K562 (cell line): Measurements from ENCODE around the gene PDE4D. TPM values are rescaled to one million over a fixed set of nuclear protein-coding genes. Genes with fewer than 3 reads are reported as not detected.

Experiments
- ATAC-seq: fragments of 200-7000 bp; cut with Tn5 transposase; 3 replicates; pipeline ENCODE4 v1.9.1; 2020; ENCODE audit warnings: moderate library complexity
- BruUV-seq: library from RNA; stranded (reverse); fragments of 400-500 nt; replicated peaks from 2 replicates; lab custom pipeline; 2021; lab: Mats Ljungman, UMichigan
- CTCF ChIA-PET: fragments of 300-600 bp; formaldehyde crosslinking; extraction: SDS; loops from one replicate; lab custom pipeline; 2021; ENCODE audit warnings: low intra/inter-chr PET ratio; lab: Yijun Ruan, JAX
- POLR2A ChIA-PET: fragments of 300-600, 350-650 bp; sonication (Branson Sonifier 250); formaldehyde crosslinking; extraction: SDS; loops from one replicate; lab custom pipeline; 2021; ENCODE audit warnings: antibody characterized with exemption, inconsistent platforms; lab: Yijun Ruan, JAX
- DNase-seq, 4 experiments: peaks; one replicate each; pipeline versions ENCODE4 v3.0.0 to v3.0.0-alpha.2; 2011 to 2018; ENCODE audit warnings: low spot score in 3 of 4, mixed read lengths in 3 of 4; ENCODE audit errors: extremely low read depth in 1 of 4
- FAIRE-seq: peaks from 2 replicates; lab custom pipeline; 2011; peaks lifted over from hg19 to GRCh38; lab: Jason Lieb, UNC
- H2AFZ ChIP-seq: 2 replicates; pipeline ENCODE4 v1.6.0; 2011; ENCODE audit warnings: low read depth, low read length, control low read depth, inconsistent platforms
- H3K27ac ChIP-seq: fragments of 200-600 bp; 3 replicates; pipeline ENCODE4 v1.8.0; 2011; ENCODE audit warnings: low read depth, mild to moderate bottlenecking, control low read depth, inconsistent platforms, low read length, moderate library complexity, mixed read lengths; ENCODE audit errors: extremely low read depth
- H3K27me3 ChIP-seq, 2 experiments: fragments of 300-600 bp in 1 of 2; 2 replicates in 1 of 2; 3 replicates in 1 of 2; pipeline versions ENCODE4 v1.6.0 to v1.8.0; 2011; ENCODE audit warnings: inconsistent platforms in 2 of 2, low read length in 2 of 2, mild to moderate bottlenecking in 1 of 2, mixed read lengths in 1 of 2, moderate library complexity in 1 of 2; ENCODE audit not compliant: control insufficient read depth in 2 of 2, insufficient read depth in 2 of 2
- H3K36me3 ChIP-seq: fragments of 300-600 bp; 3 replicates; pipeline ENCODE4 v1.8.0; 2011; ENCODE audit warnings: mild to moderate bottlenecking, low read length, inconsistent platforms; ENCODE audit not compliant: control insufficient read depth, insufficient read depth
- H3K4me1 ChIP-seq, 2 experiments: fragments of 200-600 bp in 1 of 2; replicated peaks in 1 of 2; 2 replicates in 1 of 2; 3 replicates in 1 of 2; pipeline versions ENCODE4 v1.5.1 to v1.8.0; 2011; ENCODE audit warnings: inconsistent platforms in 2 of 2, low read length in 2 of 2, mild to moderate bottlenecking in 1 of 2, mixed read lengths in 1 of 2, moderate library complexity in 1 of 2; ENCODE audit not compliant: control insufficient read depth in 2 of 2, insufficient read depth in 2 of 2
- H3K4me2 ChIP-seq: 2 replicates; pipeline ENCODE4 v1.6.1; 2011; ENCODE audit warnings: low read length, control low read depth, inconsistent platforms, mixed read lengths; ENCODE audit not compliant: insufficient read depth
- H3K4me3 ChIP-seq: fragments of 200-600 bp; sonication (generic), shearing (Covaris generic); 2 replicates; pipeline ENCODE4 v1.5.1; 2016; ENCODE audit warnings: control low read depth, inconsistent platforms
- H3K79me2 ChIP-seq: fragments of 200-600 bp; 3 replicates; pipeline ENCODE4 v1.8.0; 2011; ENCODE audit warnings: low read length, inconsistent platforms; ENCODE audit not compliant: control insufficient read depth, insufficient read depth
- H3K9ac ChIP-seq, 2 experiments: 2 replicates each; pipeline versions ENCODE4 v1.6.0 to v1.6.1; 2011; ENCODE audit warnings: low read depth in 2 of 2, low read length in 2 of 2, control low read depth in 1 of 2, inconsistent platforms in 1 of 2, mild to moderate bottlenecking in 1 of 2, mixed read lengths in 1 of 2; ENCODE audit not compliant: insufficient read depth in 1 of 2
- H3K9me1 ChIP-seq: one replicate; pipeline ENCODE4 v1.6.0; 2011; ENCODE audit warnings: inconsistent platforms, mild to moderate bottlenecking, low read length, moderate library complexity; ENCODE audit not compliant: control insufficient read depth, insufficient read depth
- H3K9me3 ChIP-seq: replicated peaks from 2 replicates; pipeline ENCODE4 v1.5.1; 2011; ENCODE audit warnings: low read depth, low read length, inconsistent platforms; ENCODE audit not compliant: control insufficient read depth, insufficient read depth
- H4K20me1 ChIP-seq: replicated peaks from 2 replicates; pipeline ENCODE4 v1.6.1; 2011; ENCODE audit warnings: low read length, inconsistent platforms, mixed read lengths; ENCODE audit not compliant: control insufficient read depth, insufficient read depth
- ATF3 ChIP-seq, 2 experiments: fragments of 450-650 bp in 1 of 2; sonication (generic) in 1 of 2; formaldehyde crosslinking in 1 of 2; IDR thresholded peaks in 1 of 2; conservative IDR thresholded peaks in 1 of 2; 2 replicates each; pipeline versions ENCODE4 v1.6.1 to v1.8.1; 2016 to 2023; ENCODE audit warnings: mild to moderate bottlenecking in 2 of 2, moderate library complexity in 2 of 2, inconsistent platforms in 1 of 2, missing genetic modification reagents in 1 of 2
- BDP1 ChIP-seq: IDR thresholded peaks from 3 replicates; pipeline ENCODE4 v1.6.1; 2011; ENCODE audit not compliant: insufficient read length, insufficient read depth
- E2F8 ChIP-seq: fragments of 450-650 bp; IDR thresholded peaks from 2 replicates; pipeline ENCODE4 v1.7.1; 2018; ENCODE audit warnings: mild to moderate bottlenecking, low read depth; ENCODE audit not compliant: partially characterized antibody
- NELFE ChIP-seq: IDR thresholded peaks from 2 replicates; pipeline ENCODE4 v1.6.1; 2011; ENCODE audit warnings: mild to moderate bottlenecking; ENCODE audit not compliant: insufficient read depth, insufficient read length
- PCBP1 ChIP-seq: fragments of 200-400 bp; formaldehyde crosslinking; IDR thresholded peaks from 2 replicates; pipeline ENCODE4 v1.6.1; 2018; ENCODE audit warnings: mild to moderate bottlenecking, low read depth, low read length; ENCODE audit not compliant: poor library complexity, severe bottlenecking
- POLR2G ChIP-seq: fragments of 200-400 bp; formaldehyde crosslinking; IDR thresholded peaks from 2 replicates; pipeline ENCODE4 v1.6.1; 2017; ENCODE audit warnings: low read depth, mild to moderate bottlenecking, antibody characterized with exemption, low read length, moderate library complexity
- TAF9B ChIP-seq: fragments of 450-650 bp; IDR thresholded peaks from 2 replicates; pipeline ENCODE4 v1.6.1; 2018; ENCODE audit warnings: mild to moderate bottlenecking; ENCODE audit not compliant: partially characterized antibody
- ZNF592 ChIP-seq: fragments of 450-650 bp; IDR thresholded peaks from 2 replicates; pipeline ENCODE4 v1.6.1; 2017; ENCODE audit warnings: antibody characterized with exemption, mild to moderate bottlenecking
- WGBS: fragments of 100-300 bp; shearing (Covaris generic); methylation state at CpG from one replicate; pipeline ENCODE4 v1.1.6; 2016; ENCODE audit warnings: low coverage, mixed read lengths; ENCODE audit not compliant: insufficient coverage; ENCODE audit errors: missing lambda C conversion rate; 5-methylcytosine and 5-hydroxymethylcytosine counted together
- in situ Hi-C: fragments of 300-500 bp; cut with MboI; formaldehyde crosslinking; loops from 4 replicates; pipeline ENCODE4 v1.15.0; 2018; ENCODE audit warnings: inconsistent platforms, mixed read lengths
- intact Hi-C: fragments of 100-400 bp; cut with micrococcal nuclease; formaldehyde crosslinking; loops from 2 replicates; pipeline ENCODE4 v1.14.2; 2022
- polyA plus RNA-seq, 8 experiments: library from polyadenylated mRNA; depleted of rRNA in 4 of 8; stranded (reverse) in 5 of 8; unstranded in 3 of 8; fragments of >200 nt; fragmentation: Nextera tagmentation in 2 of 8; fragmentation: Illumina TruSeq in 1 of 8; extraction: Ambion mirVana in 2 of 8; extraction: Trizol in 1 of 8; gene quantifications; 2 replicates each; pipeline versions ENCODE4 v1.2.1 to v1.2.3, GENCODE V29; 2011 to 2014; ENCODE audit warnings: inconsistent platforms in 1 of 8, missing spikeins in 1 of 8
- total RNA-seq, 7 experiments: library from RNA; depleted of rRNA in 6 of 7; stranded (reverse); fragments of >200 nt in 6 of 7; fragmentation: Illumina TruSeq in 2 of 7; extraction: Trizol in 2 of 7; gene quantifications; 2 replicates each; pipeline versions ENCODE4 v1.2.1 to v1.2.3, GENCODE V29; 2011 to 2021; ENCODE audit warnings: low replicate concordance in 1 of 7

The PDE4D gene
- total and polyA plus RNA-seq, 9 of the 15 experiments (the other 6 are each of a cell fraction or from before 2014, with no cell fraction given), result 0.04 to 0.46 (median 0.13) TPM

DNA sequence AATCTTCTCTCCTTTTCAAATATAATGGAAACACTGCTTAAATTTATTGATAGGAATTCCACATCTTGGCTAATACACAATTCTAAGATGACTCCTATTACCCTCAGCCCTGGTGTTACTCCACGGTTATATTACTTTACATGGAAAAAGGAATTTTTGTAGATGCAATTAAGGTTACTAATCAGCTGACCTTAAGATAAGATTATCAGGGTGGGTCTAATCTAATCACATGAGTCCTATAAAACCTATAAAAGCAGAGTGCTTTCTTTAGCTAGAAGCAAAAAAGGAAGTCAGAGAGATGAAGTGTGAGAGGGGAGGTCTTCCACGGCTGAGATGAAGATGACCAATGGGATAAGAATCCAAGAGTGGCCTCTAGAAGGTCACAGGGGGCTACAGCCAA, 268.6 kb downstream of the PDE4D start:
- intact Hi-C loops (no loop called here), in situ Hi-C loops (no loop called here)
- no peaks in the 10 kb centered on the region for H3K79me2 ChIP-seq
- no peak for FAIRE-seq
- TF ChIP-seq TAF9B (no peak), E2F8 (no peak), ATF3 (IDR thresholded peaks at IDR 0.05) (no peak), ATF3 (CRISPR knock-in tag; conservative IDR thresholded peaks at IDR 0.05) (no peak), PCBP1 (no peak), ZNF592 (no peak), BDP1 (no peak), NELFE (no peak), POLR2G (no peak)
- no peaks in the 10 kb centered on the region for H3K36me3 ChIP-seq
- H4K20me1 ChIP-seq, result no peaks in the 10 kb centered on the region
- H3K4me1 ChIP-seq, result no peaks in the 10 kb centered on the region
- ChIA-PET CTCF (no interaction called here), POLR2A (no interaction called here)
- no peaks in the 10 kb centered on the region for H3K9me1 ChIP-seq
- DNase-seq, result no peak
- H3K27me3 ChIP-seq, result no peaks in the 10 kb centered on the region
- no peak overlapping the region for H3K27ac ChIP-seq
- H2AFZ ChIP-seq, result no peak overlapping the region
- no peak overlapping the region for H3K4me2 ChIP-seq
- ATAC-seq, result no peak
- H3K9ac ChIP-seq, result no peak overlapping the region
- no TSS peak for BruUV-seq
- 0% methylated on average over 2 of the region's 2 CpGs for WGBS
- no peak overlapping the region for H3K4me3 ChIP-seq
- H3K9me3 ChIP-seq, result no peaks in the 10 kb centered on the region
